GM12878 (cell line): ENCODE measurements around the gene CEP97. TPM values are rescaled to one million over a fixed set of nuclear protein-coding genes. Genes with fewer than 3 reads are reported as not detected.

Experiments
- CBX5 ChIP-seq: sonication (generic); IDR thresholded peaks from 2 replicates; pipeline ENCODE4 v1.6.1; 2016; ENCODE audit warnings: low read depth, moderate library complexity, mild to moderate bottlenecking, inconsistent platforms
- CHD2 ChIP-seq: IDR thresholded peaks from 2 replicates; pipeline ENCODE4 v1.6.1; 2011; ENCODE audit warnings: low read depth, low read length, improper control_type of control experiment, borderline replicate concordance
- FOS ChIP-seq: IDR thresholded peaks from 3 replicates; pipeline ENCODE4 v1.6.1; 2011; ENCODE audit warnings: borderline replicate concordance; ENCODE audit not compliant: insufficient read length; ENCODE audit errors: extremely low read depth
- GATAD2B ChIP-seq: fragments of 450-650 bp; conservative IDR thresholded peaks from 2 replicates; pipeline ENCODE4 v1.6.1; 2017; ENCODE audit warnings: low read depth, mild to moderate bottlenecking, moderate library complexity
- IKZF1 ChIP-seq: fragments of 450-650 bp; conservative IDR thresholded peaks from 2 replicates; pipeline ENCODE4 v1.6.1; 2017; ENCODE audit warnings: antibody characterized with exemption, mild to moderate bottlenecking
- JUND ChIP-seq: IDR thresholded peaks from 2 replicates; pipeline ENCODE4 v1.6.1; 2012; ENCODE audit warnings: low read depth, mild to moderate bottlenecking, low read length, improper control_type of control experiment, moderate library complexity
- PAX5 ChIP-seq: IDR thresholded peaks from 2 replicates; pipeline ENCODE4 v1.6.1; 2011; ENCODE audit warnings: low read depth, low read length, borderline replicate concordance
- POLR2AphosphoS5 ChIP-seq: IDR thresholded peaks from 2 replicates; pipeline ENCODE4 v1.6.1; 2011; ENCODE audit warnings: mild to moderate bottlenecking, low read length, inconsistent platforms
- POU2F2 ChIP-seq: IDR thresholded peaks from 3 replicates; pipeline ENCODE4 v1.6.1; 2011; ENCODE audit warnings: low read depth, mild to moderate bottlenecking, low read length, borderline replicate concordance
- RCOR1 ChIP-seq: conservative IDR thresholded peaks from 2 replicates; pipeline ENCODE4 v1.6.1; 2012; ENCODE audit warnings: low read depth, low read length, improper control_type of control experiment
- STAT1 ChIP-seq: fragments of 450-650 bp; conservative IDR thresholded peaks from 2 replicates; pipeline ENCODE4 v1.6.1; 2014; ENCODE audit warnings: antibody characterized with exemption, mild to moderate bottlenecking
- polyA plus RNA-seq, 11 experiments: library from polyadenylated mRNA; depleted of rRNA in 4 of 11; unstranded in 6 of 11; stranded (reverse) in 5 of 11; fragments of >200 nt; fragmentation: Nextera tagmentation in 4 of 11; fragmentation: Illumina TruSeq in 1 of 11; extraction: Ambion mirVana in 4 of 11; extraction: Trizol in 1 of 11; gene quantifications; 1 replicate in 1 of 11; 2 replicates in 10 of 11; pipeline versions ENCODE4 v1.2.1 to v1.2.3, GENCODE V29; 2011 to 2016; ENCODE audit warnings: inconsistent platforms in 2 of 11, missing spikeins in 2 of 11, low read depth in 1 of 11
- total RNA-seq, 4 experiments: library from RNA; depleted of rRNA in 3 of 4; stranded (reverse); fragments of >200 nt in 3 of 4; fragmentation: Illumina TruSeq in 1 of 4; extraction: Trizol in 1 of 4; gene quantifications; 2 replicates each; pipeline versions ENCODE4 v1.2.1 to v1.2.3, GENCODE V29; 2013 to 2021
- TF ChIP-seq, protein P1 (sequence below): fragments of 450-650 bp; IDR thresholded peaks from 2 replicates; pipeline ENCODE4 v1.6.1; 2016; ENCODE audit warnings: mild to moderate bottlenecking, moderate library complexity, borderline replicate concordance
- TF ChIP-seq, protein P2 (sequence below): IDR thresholded peaks from 2 replicates; pipeline ENCODE4 v1.6.1; 2012; ENCODE audit warnings: mild to moderate bottlenecking, low read depth, low read length
- TF ChIP-seq, protein P3 (sequence below): IDR thresholded peaks from 2 replicates; pipeline ENCODE4 v1.6.1; 2011; ENCODE audit warnings: mild to moderate bottlenecking, low read depth, low read length, moderate library complexity; ENCODE audit not compliant: insufficient replicate concordance
- TF ChIP-seq, protein P4 (sequence below): IDR thresholded peaks from 2 replicates; pipeline ENCODE4 v1.6.1; 2012; ENCODE audit warnings: low read depth, low read length, improper control_type of control experiment
- TF ChIP-seq, protein P5 (sequence below), 3 experiments: IDR thresholded peaks in 2 of 3; conservative IDR thresholded peaks in 1 of 3; 2 replicates each; pipeline ENCODE4 v1.5.1; 2011; ENCODE audit warnings: low read depth in 3 of 3, low read length in 3 of 3, mild to moderate bottlenecking in 3 of 3, control low read depth in 2 of 3, moderate library complexity in 2 of 3, inconsistent platforms in 1 of 3, mixed read lengths in 1 of 3; ENCODE audit not compliant: control insufficient read depth in 2 of 3, insufficient read depth in 1 of 3; ENCODE audit errors: extremely low read depth in 1 of 3

The CEP97 gene
- total and polyA plus RNA-seq, 10 of the 15 experiments (the other 5 are each of a cell fraction or from before 2014, with no cell fraction given) = 1.9 to 13.7 (median 5.8) TPM

DNA sequence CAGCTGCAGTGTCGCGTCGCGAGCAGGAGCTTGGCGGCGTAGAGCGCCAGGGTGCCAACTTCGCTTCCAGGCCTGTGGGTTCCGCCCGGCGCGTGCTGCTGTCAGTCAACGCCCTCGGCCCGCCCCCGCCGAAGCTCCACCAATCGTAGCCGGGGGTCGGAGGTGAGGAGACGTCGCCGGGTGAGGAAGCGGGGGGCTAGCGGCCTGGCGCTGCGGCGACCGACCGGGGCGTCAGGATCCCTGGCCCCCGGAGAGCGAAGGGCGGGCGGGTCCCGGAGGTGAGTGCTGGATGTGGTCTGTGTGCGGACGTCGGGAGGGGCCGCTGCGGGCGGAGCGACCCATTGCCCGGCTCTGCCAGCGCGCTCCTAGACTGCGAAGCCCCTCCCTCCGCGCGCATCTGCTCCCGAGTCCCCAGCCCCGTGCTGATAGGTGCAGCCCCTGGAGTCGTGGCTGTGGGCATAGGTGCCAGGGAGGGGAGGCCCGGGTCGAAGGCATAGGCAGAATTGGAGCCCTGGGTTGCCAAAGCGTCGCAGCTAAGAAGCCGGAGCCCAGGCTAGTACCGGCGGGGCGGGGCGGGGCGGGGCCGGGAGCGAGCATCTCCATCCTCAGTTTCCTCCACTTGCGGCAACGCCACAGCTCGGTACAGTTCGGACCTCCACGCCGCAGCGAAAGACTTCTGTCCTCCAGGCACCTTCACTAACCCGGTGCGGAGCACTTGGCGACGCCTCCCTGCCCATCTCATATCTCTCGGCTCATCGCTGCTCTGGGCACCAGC lies 54.8 kb downstream of the CEP97 start, which contains the start of gene NXPE3 (continued):
- TF ChIP-seq, protein P1, sequence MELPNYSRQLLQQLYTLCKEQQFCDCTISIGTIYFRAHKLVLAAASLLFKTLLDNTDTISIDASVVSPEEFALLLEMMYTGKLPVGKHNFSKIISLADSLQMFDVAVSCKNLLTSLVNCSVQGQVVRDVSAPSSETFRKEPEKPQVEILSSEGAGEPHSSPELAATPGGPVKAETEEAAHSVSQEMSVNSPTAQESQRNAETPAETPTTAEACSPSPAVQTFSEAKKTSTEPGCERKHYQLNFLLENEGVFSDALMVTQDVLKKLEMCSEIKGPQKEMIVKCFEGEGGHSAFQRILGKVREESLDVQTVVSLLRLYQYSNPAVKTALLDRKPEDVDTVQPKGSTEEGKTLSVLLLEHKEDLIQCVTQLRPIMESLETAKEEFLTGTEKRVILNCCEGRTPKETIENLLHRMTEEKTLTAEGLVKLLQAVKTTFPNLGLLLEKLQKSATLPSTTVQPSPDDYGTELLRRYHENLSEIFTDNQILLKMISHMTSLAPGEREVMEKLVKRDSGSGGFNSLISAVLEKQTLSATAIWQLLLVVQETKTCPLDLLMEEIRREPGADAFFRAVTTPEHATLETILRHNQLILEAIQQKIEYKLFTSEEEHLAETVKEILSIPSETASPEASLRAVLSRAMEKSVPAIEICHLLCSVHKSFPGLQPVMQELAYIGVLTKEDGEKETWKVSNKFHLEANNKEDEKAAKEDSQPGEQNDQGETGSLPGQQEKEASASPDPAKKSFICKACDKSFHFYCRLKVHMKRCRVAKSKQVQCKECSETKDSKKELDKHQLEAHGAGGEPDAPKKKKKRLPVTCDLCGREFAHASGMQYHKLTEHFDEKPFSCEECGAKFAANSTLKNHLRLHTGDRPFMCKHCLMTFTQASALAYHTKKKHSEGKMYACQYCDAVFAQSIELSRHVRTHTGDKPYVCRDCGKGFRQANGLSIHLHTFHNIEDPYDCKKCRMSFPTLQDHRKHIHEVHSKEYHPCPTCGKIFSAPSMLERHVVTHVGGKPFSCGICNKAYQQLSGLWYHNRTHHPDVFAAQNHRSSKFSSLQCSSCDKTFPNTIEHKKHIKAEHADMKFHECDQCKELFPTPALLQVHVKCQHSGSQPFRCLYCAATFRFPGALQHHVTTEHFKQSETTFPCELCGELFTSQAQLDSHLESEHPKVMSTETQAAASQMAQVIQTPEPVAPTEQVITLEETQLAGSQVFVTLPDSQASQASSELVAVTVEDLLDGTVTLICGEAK = no peak
- TF ChIP-seq GATAD2B (peak; percentile 83), FOS (no peak), STAT1 (no peak), POU2F2 (no peak), CBX5 (no peak), RCOR1 (no peak), IKZF1 (peak; percentile 48), CHD2 (0 out of 2 replicates have a peak, but pooled peaks have one; percentile 54), POLR2AphosphoS5 (peak; percentile 43; the same call in 1 of the 2 replicates), PAX5 (peak; percentile 53; the same call in 1 of the 2 replicates), JUND (no peak)
- TF ChIP-seq, protein P2, sequence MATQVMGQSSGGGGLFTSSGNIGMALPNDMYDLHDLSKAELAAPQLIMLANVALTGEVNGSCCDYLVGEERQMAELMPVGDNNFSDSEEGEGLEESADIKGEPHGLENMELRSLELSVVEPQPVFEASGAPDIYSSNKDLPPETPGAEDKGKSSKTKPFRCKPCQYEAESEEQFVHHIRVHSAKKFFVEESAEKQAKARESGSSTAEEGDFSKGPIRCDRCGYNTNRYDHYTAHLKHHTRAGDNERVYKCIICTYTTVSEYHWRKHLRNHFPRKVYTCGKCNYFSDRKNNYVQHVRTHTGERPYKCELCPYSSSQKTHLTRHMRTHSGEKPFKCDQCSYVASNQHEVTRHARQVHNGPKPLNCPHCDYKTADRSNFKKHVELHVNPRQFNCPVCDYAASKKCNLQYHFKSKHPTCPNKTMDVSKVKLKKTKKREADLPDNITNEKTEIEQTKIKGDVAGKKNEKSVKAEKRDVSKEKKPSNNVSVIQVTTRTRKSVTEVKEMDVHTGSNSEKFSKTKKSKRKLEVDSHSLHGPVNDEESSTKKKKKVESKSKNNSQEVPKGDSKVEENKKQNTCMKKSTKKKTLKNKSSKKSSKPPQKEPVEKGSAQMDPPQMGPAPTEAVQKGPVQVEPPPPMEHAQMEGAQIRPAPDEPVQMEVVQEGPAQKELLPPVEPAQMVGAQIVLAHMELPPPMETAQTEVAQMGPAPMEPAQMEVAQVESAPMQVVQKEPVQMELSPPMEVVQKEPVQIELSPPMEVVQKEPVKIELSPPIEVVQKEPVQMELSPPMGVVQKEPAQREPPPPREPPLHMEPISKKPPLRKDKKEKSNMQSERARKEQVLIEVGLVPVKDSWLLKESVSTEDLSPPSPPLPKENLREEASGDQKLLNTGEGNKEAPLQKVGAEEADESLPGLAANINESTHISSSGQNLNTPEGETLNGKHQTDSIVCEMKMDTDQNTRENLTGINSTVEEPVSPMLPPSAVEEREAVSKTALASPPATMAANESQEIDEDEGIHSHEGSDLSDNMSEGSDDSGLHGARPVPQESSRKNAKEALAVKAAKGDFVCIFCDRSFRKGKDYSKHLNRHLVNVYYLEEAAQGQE = no peak
- TF ChIP-seq, protein P3, sequence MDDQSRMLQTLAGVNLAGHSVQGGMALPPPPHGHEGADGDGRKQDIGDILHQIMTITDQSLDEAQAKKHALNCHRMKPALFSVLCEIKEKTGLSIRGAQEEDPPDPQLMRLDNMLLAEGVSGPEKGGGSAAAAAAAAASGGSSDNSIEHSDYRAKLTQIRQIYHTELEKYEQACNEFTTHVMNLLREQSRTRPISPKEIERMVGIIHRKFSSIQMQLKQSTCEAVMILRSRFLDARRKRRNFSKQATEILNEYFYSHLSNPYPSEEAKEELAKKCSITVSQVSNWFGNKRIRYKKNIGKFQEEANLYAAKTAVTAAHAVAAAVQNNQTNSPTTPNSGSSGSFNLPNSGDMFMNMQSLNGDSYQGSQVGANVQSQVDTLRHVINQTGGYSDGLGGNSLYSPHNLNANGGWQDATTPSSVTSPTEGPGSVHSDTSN = peak; percentile 95
- TF ChIP-seq, protein P4, sequence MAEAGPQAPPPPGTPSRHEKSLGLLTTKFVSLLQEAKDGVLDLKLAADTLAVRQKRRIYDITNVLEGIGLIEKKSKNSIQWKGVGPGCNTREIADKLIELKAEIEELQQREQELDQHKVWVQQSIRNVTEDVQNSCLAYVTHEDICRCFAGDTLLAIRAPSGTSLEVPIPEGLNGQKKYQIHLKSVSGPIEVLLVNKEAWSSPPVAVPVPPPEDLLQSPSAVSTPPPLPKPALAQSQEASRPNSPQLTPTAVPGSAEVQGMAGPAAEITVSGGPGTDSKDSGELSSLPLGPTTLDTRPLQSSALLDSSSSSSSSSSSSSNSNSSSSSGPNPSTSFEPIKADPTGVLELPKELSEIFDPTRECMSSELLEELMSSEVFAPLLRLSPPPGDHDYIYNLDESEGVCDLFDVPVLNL = no peak
- TF ChIP-seq, protein P5, sequence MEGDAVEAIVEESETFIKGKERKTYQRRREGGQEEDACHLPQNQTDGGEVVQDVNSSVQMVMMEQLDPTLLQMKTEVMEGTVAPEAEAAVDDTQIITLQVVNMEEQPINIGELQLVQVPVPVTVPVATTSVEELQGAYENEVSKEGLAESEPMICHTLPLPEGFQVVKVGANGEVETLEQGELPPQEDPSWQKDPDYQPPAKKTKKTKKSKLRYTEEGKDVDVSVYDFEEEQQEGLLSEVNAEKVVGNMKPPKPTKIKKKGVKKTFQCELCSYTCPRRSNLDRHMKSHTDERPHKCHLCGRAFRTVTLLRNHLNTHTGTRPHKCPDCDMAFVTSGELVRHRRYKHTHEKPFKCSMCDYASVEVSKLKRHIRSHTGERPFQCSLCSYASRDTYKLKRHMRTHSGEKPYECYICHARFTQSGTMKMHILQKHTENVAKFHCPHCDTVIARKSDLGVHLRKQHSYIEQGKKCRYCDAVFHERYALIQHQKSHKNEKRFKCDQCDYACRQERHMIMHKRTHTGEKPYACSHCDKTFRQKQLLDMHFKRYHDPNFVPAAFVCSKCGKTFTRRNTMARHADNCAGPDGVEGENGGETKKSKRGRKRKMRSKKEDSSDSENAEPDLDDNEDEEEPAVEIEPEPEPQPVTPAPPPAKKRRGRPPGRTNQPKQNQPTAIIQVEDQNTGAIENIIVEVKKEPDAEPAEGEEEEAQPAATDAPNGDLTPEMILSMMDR (IDR thresholded peaks at IDR 0.05 in 2 of 3, conservative IDR thresholded peaks at IDR 0.05 in 1 of 3; ENCODE audit: control insufficient read depth in 2 of 3, extremely low read depth in 1 of 3, insufficient read depth in 1 of 3, low read depth in 3 of 3, low read length in 3 of 3) = no peak
